HG02678 (cell line): ENCODE results near the gene IFFO2.

ENCODE experiments used
- ATAC-seq: cut with Tn5 transposase; IDR thresholded peaks from one replicate; pipeline ENCODE4 v1.9.1; 2021; ENCODE audit warnings: mild to moderate bottlenecking, moderate library complexity; ENCODE audit not compliant: unreplicated experiment

IFFO2 gene

DNA sequence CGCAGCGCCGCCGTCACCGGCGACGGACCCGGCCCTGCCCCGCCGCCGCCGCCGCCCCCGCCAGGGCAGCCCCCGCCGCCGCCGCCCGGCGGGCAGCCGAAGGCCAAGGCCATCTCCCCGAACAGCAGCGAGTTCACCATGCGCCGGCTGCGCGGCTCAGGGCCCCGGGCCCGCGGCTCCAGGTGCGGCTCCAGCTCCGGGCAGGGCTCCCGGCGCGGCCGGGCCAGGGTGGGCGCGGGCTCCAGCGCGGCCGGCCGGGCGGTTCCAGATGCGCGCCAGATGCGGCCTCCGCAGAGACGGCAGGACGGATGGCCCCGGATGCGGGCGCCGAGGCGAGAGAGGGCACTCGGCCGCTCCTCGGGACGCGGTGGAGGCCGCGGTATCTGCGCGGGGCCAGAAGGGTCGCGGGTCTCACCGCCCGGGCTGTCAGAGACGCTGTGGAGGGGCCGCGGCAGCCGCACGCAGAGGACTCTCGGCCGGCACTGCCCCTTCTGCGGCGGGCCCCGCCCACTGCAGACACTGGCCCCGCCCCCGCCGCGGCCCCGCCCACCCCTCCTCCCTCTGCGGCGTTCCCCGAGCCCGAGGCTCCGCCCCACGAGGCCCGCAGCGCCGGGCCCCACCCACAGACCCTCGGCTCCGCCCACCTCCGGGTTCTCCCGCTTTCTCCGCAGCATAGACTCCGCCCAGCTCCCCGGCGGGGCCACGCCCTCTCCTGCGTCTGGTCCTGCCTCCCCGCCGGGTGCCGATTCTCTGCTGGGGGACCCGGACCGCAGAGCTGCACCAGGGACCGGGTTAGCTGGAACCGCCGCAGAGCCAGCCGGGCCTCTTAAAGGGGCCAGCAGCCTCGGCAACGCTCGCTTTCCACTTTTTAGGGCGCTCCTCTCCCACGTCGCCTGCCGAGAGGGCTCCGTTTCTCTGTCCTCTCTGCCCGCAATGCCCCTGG is at the start of gene IFFO2:
Gene IFFO2, minus strand, starts transcription at position 484 of the 943 bp plus-strand sequence. Its CDS starts 344 bp downstream, at position 140.
- peak; percentile 83 for ATAC-seq

DNA sequence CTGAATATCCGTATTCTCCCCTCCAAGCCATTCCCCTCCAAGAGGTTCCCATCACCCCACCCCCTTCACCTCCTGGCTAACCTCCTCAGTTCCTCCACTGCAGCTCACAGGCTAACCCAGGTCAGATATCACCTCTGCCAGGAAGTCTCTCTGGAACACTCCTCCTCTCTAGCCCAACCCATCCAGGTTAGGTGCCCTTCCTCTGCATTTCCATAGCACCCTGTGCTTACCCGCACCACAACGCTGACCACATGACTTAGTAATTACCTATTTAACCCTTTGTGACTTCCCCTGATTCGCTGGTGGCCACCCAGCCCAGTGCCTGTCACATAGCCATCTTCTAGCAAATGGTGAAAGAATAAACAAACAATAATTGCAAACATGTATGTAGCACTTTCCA is 49.5 kb upstream of the IFFO2 start:
- no peak for ATAC-seq

DNA sequence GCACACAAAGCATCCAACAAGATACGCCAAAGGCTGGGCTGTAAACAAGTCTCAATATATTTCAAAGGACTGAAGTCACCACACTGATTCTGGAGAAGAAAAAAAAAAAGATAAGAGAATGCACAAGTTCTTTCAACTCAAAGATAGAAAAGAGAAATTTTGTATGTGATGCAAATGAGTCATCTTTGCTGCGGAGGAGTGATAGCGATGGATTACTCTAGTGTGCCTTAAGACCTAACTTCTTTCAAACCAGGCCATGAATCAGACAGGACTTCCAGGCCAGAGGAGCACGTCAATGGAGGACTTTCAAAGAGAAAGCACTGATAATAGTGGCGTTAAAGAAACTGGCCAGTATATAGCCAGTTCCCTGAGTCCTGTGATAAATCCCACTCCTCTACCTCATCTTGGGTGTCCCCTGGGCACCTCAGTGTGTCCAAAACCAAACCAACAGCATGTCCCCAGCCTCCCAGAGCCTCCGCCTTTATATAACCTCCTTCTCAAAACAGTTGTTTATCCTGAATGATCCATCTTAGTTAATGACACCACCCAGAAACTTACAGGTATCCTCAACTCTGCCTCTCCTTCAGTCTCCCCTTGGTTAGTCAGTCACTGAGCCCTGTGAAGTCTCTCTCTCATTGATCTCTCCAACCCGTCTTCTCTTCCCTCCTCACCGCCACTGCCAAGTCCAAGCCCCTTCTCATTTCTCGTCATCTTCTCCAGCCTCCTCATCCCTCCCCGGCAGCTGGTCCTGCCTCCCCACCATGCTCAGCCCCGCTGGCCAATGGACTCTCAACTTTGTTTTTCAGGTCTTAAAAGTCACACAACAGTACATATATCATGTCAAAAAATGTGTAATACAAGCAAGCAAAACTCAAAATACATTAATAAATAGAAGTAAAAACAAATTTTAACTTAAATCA is 47.2 kb upstream of the IFFO2 start:
- ATAC-seq, result no peak

GRCh38 chr1:19000065-19000464 is 43.6 kb upstream of the IFFO2 start:
- no peak for ATAC-seq

GRCh38 chr1:18999359-18999758 is 42.9 kb upstream of the IFFO2 start:
- no peak for ATAC-seq

- no peak for ATAC-seq
These were observed 41.7 kb upstream of the IFFO2 start for GRCh38 chr1:18998016-18998724.

- ATAC-seq, result no peak
These were observed 41.0 kb upstream of the IFFO2 start for GRCh38 chr1:18997508-18997907.

DNA sequence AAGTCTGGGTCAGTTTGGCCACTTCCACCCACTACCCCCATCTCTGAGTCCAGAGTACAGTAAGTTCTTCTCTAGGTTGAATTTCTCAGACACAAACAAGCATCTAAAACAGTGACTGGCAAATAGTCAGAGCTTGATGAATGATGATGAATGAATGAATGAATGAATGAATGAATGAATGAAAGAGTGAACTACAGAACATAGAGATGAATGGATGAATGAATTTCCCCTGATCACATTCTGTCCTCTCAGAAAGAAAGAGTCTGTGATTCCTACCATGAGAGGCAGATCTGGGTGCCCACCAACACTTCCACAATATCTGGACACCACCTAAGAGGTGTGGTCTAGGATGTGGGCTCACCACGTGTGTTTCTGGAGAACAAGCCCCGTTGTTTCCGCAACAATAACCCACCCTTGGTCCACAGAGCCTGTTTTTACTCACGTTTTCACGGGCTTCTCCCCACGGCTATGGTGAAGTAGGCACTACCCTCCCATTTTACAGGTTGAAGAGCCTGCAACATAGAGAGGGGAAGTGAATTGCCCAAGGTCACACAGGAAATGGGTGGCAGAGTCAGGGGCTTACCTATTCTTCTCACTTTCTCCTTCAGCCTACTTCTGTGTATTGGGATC is 40.2 kb upstream of the IFFO2 start:
- ATAC-seq, result no peak

- no peak for ATAC-seq
These were observed 37.9 kb upstream of the IFFO2 start for GRCh38 chr1:18994381-18994780.

GRCh38 chr1:18992646-18993045 is 36.2 kb upstream of the IFFO2 start:
- ATAC-seq, result no peak

DNA sequence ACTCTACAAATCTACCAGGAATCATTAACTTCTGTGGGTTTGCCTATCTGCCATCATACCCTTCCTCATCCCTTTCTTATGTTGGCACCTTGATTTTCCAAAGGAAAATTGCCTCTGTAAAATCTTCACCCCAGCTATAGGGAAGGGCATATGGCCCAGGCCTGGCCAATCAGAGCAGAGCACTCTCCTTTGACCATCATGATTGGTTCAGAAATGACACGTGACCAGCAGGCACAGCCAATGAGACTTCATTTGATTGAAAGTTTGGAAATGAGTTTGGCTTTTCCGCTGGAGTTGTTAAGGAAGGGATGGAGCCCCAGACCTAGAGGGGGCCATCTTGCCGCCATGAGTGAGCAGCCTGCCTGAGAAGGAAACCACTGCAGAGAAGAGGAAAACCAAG is 35.1 kb upstream of the IFFO2 start:
- no peak for ATAC-seq

GRCh38 chr1:18989896-18990295 is 33.4 kb upstream of the IFFO2 start:
- ATAC-seq, result no peak

DNA sequence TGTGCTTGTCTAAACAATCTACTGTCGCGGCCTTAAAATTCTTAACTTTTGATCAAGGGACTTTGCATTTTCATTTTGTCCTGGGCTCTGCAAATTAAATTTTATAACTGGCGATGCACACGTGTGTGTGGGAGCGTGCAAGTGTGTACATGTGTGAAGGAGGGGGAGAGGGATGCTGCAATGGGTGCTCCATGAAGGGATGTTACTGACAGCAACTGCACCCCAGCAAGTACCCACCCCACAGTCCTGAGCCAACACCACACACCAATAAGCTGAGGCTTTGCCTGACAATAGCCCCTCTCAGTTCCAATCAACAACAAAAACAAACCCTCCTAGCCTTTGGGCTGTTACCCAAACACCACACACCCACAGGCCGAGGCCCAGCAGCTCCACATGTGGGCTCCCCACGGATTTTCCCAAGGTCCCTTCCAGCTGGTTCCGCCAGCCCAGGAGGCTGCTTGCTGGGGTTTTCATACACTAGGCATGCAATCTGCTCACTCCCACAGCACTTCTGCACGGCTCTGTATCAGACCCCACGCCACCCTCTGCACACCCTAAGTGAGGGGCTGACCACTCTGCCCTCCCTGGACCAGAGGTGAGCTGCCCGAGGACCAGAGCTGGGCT is 32.8 kb upstream of the IFFO2 start:
- no peak for ATAC-seq

DNA sequence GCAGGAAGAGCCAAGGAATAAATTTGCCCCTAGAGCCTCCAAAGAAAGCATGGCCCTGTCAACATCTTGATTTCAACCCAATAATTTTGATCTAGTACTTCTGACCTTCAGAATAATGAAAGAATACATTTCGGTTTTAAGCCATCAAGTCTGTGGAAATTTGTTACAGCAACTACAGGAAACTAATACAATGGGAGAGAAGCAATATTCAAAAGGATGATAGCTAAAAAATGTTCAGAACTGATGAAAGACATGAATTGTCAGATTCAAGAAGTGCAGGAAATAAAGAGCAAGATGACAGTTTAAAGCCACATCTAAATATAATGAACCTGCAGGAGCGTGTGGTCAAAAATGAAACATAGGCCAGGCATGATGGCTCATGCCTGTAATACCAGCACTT is 24.8 kb upstream of the IFFO2 start:
- ATAC-seq, result no peak

DNA sequence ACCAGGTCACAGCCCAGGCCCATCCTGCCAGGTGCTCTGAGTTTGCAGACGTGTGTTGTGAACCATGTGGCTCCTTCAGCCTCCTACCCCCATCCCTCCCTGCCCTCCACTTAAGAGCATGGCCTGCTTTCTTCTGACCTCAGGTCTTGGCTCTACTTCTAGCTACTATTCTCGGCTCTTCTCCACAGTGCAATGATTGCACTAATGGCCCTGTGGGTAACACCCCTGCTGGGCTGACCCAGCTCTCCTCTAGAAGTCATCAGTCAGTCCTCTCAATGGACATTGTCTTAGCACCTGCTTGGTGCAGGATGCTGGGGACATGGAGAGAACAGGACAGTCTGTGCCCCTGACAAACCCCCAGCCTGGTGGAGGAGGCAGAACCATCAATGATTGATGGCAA is 22.2 kb upstream of the IFFO2 start:
- no peak for ATAC-seq

DNA sequence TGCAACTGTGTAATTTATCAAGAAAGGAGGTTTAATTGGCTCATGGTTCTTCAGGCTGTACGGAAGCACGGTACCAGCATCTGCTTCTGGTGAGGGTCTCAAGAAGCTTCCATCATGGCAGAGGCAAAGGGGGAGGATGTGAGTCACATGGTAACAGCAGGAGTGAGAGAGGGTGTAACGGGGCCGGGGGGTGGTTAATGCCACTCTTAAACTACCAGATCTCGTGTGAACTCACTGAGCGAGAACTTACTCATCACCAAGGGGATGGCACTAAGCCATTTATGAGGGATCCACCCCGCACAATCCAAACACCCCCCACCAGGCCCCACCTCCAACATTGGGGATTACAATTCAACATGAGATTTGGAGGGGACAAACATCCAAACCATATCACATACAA is 21.0 kb upstream of the IFFO2 start:
- no peak for ATAC-seq

GRCh38 chr1:18976096-18976495 is 19.6 kb upstream of the IFFO2 start:
- no peak for ATAC-seq

- no peak for ATAC-seq
These were observed 18.1 kb upstream of the IFFO2 start for GRCh38 chr1:18974606-18975005.

GRCh38 chr1:18974005-18974404 is 17.5 kb upstream of the IFFO2 start:
- ATAC-seq, result no peak

DNA sequence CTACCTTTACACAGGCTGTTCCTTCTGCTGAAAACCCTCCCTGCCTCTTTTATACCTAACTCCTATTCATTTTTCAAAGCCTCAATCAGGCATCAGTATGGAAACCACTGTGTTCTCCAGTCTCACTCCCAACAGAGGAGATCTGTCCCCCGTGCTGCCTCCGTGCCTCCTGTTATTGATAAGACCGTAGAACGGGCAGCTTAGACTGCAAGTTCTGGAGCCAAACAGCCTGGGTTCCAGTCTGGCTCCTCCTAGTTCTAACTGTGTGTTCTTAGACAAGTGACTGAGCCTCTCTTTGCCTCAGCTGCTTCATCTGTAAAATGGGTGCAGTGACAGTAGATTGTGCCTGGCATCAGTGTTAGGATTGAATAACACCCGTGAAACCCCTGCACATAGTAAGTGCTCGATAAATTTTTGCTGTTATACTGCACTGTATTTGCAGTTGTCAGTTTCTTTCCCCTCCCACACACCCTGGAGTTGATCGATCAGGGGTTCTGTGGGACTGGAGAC is 17.0 kb upstream of the IFFO2 start:
- no peak for ATAC-seq
